HL-60 (cell line): ENCODE measurements around the gene YKT6.

Experiments used
- CTCF ChIP-seq: IDR thresholded peaks from one replicate; pipeline ENCODE4 v1.5.1; 2011; ENCODE audit warnings: low read length, control low read depth, inconsistent platforms; ENCODE audit not compliant: insufficient read depth
- GABPA ChIP-seq: IDR thresholded peaks from 2 replicates; pipeline ENCODE4 v1.6.1; 2012; ENCODE audit warnings: low read depth
- POLR2AphosphoS5 ChIP-seq: IDR thresholded peaks from 2 replicates; pipeline ENCODE4 v1.6.1; 2012; ENCODE audit warnings: low read depth
- TF ChIP-seq, protein P1 (sequence below): IDR thresholded peaks from 2 replicates; pipeline ENCODE4 v1.6.1; 2012; ENCODE audit warnings: low read depth; ENCODE audit not compliant: insufficient replicate concordance

- TF ChIP-seq POLR2AphosphoS5: no peak
- TF ChIP-seq CTCF: no peak
- no peak for TF ChIP-seq GABPA
- TF ChIP-seq, protein P1, sequence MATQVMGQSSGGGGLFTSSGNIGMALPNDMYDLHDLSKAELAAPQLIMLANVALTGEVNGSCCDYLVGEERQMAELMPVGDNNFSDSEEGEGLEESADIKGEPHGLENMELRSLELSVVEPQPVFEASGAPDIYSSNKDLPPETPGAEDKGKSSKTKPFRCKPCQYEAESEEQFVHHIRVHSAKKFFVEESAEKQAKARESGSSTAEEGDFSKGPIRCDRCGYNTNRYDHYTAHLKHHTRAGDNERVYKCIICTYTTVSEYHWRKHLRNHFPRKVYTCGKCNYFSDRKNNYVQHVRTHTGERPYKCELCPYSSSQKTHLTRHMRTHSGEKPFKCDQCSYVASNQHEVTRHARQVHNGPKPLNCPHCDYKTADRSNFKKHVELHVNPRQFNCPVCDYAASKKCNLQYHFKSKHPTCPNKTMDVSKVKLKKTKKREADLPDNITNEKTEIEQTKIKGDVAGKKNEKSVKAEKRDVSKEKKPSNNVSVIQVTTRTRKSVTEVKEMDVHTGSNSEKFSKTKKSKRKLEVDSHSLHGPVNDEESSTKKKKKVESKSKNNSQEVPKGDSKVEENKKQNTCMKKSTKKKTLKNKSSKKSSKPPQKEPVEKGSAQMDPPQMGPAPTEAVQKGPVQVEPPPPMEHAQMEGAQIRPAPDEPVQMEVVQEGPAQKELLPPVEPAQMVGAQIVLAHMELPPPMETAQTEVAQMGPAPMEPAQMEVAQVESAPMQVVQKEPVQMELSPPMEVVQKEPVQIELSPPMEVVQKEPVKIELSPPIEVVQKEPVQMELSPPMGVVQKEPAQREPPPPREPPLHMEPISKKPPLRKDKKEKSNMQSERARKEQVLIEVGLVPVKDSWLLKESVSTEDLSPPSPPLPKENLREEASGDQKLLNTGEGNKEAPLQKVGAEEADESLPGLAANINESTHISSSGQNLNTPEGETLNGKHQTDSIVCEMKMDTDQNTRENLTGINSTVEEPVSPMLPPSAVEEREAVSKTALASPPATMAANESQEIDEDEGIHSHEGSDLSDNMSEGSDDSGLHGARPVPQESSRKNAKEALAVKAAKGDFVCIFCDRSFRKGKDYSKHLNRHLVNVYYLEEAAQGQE: no peak
These were observed 49.0 kb downstream of the YKT6 start for GRCh38 chr7:44249639-44250234.
